IPS-15b (cell line): Measurements from ENCODE around the gene FUZ.

Source experiments
- H3K27me3 ChIP-seq: one replicate; pipeline ENCODE4 v1.6.1; 2013; ENCODE audit warnings: low read length; ENCODE audit not compliant: control insufficient read depth, insufficient read depth
- H3K36me3 ChIP-seq: one replicate; pipeline ENCODE4 v1.6.1; 2013; ENCODE audit warnings: low read length; ENCODE audit not compliant: control insufficient read depth, insufficient read depth
- H3K4me1 ChIP-seq: one replicate; pipeline ENCODE4 v1.6.1; 2013; ENCODE audit warnings: mild to moderate bottlenecking, low read length; ENCODE audit not compliant: control insufficient read depth, insufficient read depth
- H3K4me3 ChIP-seq: one replicate; pipeline ENCODE4 v1.5.1; 2013; ENCODE audit warnings: low read depth, low read length
- H3K9ac ChIP-seq: one replicate; pipeline ENCODE4 v1.6.1; 2013; ENCODE audit warnings: low read depth, mild to moderate bottlenecking, low read length
- H3K9me3 ChIP-seq: one replicate; pipeline ENCODE4 v1.6.1; 2013; ENCODE audit warnings: mild to moderate bottlenecking, low read length; ENCODE audit not compliant: control insufficient read depth, insufficient read depth

The FUZ gene

GRCh38 chr19:49837009-49837310 lies 23.9 kb upstream of the FUZ start:
- Histone ChIP-seq H3K9me3 (no peaks in the 10 kb centered on the region), H3K27me3 (no peaks in the 10 kb centered on the region), H3K9ac (no peak overlapping the region), H3K36me3 (peaks cover 49% of the 10 kb centered on the region), H3K4me1 (no peaks in the 10 kb centered on the region), H3K4me3 (no peak overlapping the region)

GRCh38 chr19:49836176-49837008 lies 23.3 kb upstream of the FUZ start:
- H3K9me3 ChIP-seq: no peaks in the 10 kb centered on the region
- H3K4me3 ChIP-seq: no peak overlapping the region
- no peaks in the 10 kb centered on the region for H3K4me1 ChIP-seq
- no peak overlapping the region for H3K9ac ChIP-seq
- peaks cover 52% of the 10 kb centered on the region for H3K36me3 ChIP-seq
- no peaks in the 10 kb centered on the region for H3K27me3 ChIP-seq

DNA sequence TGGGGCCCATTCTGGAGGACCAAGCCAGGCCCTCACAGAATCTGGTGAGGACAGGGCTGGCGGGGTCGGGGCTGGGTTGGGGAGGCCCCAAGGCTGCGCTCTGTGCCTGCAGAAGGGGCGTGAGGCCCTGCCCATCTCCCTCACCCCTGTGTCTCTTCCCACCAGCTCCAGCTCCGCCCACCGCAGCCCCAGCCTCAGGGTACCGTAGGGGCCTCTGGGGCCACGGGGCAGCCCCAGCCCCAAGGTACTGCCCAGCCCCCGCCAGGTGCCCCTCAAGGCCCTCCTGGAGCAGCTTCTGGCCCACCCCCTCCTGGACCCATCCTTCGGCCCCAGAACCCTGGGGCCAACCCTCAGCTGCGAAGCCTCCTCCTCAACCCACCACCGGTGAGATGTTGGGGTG lies 22.5 kb upstream of the FUZ start:
- Histone ChIP-seq H3K4me3 (no peak overlapping the region), H3K36me3 (peaks cover 60% of the 10 kb centered on the region), H3K4me1 (no peaks in the 10 kb centered on the region), H3K9ac (no peak overlapping the region), H3K9me3 (no peaks in the 10 kb centered on the region), H3K27me3 (no peaks in the 10 kb centered on the region)

- Histone ChIP-seq H3K4me3 (no peak overlapping the region), H3K9ac (no peak overlapping the region), H3K9me3 (no peaks in the 10 kb centered on the region), H3K36me3 (peaks cover 64% of the 10 kb centered on the region), H3K27me3 (no peaks in the 10 kb centered on the region), H3K4me1 (no peaks in the 10 kb centered on the region)
Measured at GRCh38 chr19:49833599-49833998, 20.5 kb upstream of the FUZ start.

DNA sequence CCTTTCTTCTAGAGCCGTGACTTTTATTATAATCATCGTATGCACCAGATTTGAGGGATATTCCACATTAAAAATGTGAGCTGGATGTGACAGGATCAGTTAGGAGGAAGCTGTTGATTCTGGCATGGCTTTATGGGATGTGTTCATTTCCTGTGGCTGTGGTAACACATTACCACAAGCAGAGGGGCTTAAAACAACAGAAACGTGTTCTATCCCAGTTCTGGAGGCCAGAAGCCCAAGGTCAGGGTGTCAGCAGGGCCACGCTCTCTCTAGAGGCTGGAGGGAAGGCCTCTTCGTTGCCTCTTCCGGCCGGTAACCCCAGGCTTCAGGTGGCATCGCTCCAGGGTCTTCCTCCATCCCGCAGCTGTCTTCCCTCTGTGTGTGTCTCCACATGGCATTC lies 19.5 kb upstream of the FUZ start:
- Histone ChIP-seq H3K27me3 (no peaks in the 10 kb centered on the region), H3K9ac (no peak overlapping the region), H3K36me3 (peaks cover 58% of the 10 kb centered on the region), H3K4me3 (no peak overlapping the region), H3K9me3 (no peaks in the 10 kb centered on the region), H3K4me1 (no peaks in the 10 kb centered on the region)

DNA sequence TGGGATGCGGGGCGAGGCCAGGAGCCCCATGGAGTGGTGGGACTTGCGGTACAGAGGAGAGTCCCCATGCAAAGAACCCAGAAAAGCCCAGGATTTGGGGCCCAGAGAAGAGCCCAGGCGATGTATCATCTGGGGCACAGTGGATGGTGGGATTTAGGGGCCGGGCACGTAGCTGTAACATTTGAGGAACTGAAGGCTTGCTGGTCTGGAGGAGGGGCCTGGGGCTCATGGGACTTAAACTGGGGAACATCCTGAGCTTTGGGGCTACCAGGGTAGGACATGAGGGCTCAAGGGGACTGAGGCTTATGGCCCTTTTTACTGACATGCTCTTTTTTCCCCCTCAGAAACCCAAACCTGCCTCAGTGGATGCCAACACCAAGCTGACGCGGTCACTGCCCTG lies 18.5 kb upstream of the FUZ start:
- Histone ChIP-seq H3K27me3 (no peaks in the 10 kb centered on the region), H3K36me3 (peaks cover 51% of the 10 kb centered on the region)

GRCh38 chr19:49830766-49831165 lies 17.7 kb upstream of the FUZ start:
- Histone ChIP-seq H3K36me3 (peaks cover 48% of the 10 kb centered on the region), H3K27me3 (no peaks in the 10 kb centered on the region), H3K4me1 (no peaks in the 10 kb centered on the region), H3K9ac (no peak overlapping the region), H3K9me3 (no peaks in the 10 kb centered on the region), H3K4me3 (no peak overlapping the region)

More for the DNA sequence above, 18.5 kb upstream of the FUZ start:
- Histone ChIP-seq H3K4me3 (no peak overlapping the region), H3K9ac (no peak overlapping the region), H3K4me1 (no peaks in the 10 kb centered on the region), H3K9me3 (no peaks in the 10 kb centered on the region)

DNA sequence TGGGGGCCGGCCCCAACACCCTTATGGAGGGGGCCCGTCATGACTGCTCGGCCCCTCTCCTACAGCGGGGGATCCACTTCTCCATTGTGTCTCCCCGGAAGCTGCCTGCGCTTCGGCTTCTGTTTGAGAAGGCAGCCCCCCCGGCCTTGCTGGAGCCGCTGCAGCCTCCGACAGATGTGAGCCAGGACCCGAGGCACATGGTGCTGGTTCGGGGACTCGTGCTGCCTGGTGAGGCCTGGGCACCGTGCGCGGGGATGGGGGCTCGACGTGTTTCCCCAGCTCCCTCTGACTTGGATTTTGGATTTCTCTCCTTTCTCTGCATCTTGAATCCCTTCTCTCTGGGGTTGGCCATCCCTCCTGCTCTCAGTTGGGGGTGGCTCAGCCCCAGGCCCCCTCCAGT lies 16.6 kb upstream of the FUZ start:
- no peak overlapping the region for H3K4me3 ChIP-seq
- no peaks in the 10 kb centered on the region for H3K9me3 ChIP-seq
- peaks cover 42% of the 10 kb centered on the region for H3K36me3 ChIP-seq
- H3K27me3 ChIP-seq: no peaks in the 10 kb centered on the region
- H3K9ac ChIP-seq: no peak overlapping the region
- H3K4me1 ChIP-seq: no peaks in the 10 kb centered on the region

- peaks cover 40% of the 10 kb centered on the region for H3K36me3 ChIP-seq
- H3K27me3 ChIP-seq: no peaks in the 10 kb centered on the region
- no peak overlapping the region for H3K4me3 ChIP-seq
- no peak overlapping the region for H3K9ac ChIP-seq
- H3K9me3 ChIP-seq: no peaks in the 10 kb centered on the region
- no peaks in the 10 kb centered on the region for H3K4me1 ChIP-seq
Measured at GRCh38 chr19:49829200-49829599, 16.1 kb upstream of the FUZ start.

GRCh38 chr19:49827034-49827433 lies 13.9 kb upstream of the FUZ start:
- Histone ChIP-seq H3K36me3 (peaks cover 35% of the 10 kb centered on the region), H3K4me3 (no peak overlapping the region), H3K9ac (no peak overlapping the region), H3K27me3 (no peaks in the 10 kb centered on the region), H3K4me1 (no peaks in the 10 kb centered on the region), H3K9me3 (no peaks in the 10 kb centered on the region)

GRCh38 chr19:49824662-49825061 lies 11.6 kb upstream of the FUZ start:
- no peaks in the 10 kb centered on the region for H3K27me3 ChIP-seq
- H3K36me3 ChIP-seq: peaks cover 22% of the 10 kb centered on the region
- H3K4me3 ChIP-seq: no peak overlapping the region
- H3K9ac ChIP-seq: no peak overlapping the region
- H3K9me3 ChIP-seq: no peaks in the 10 kb centered on the region
- no peaks in the 10 kb centered on the region for H3K4me1 ChIP-seq

- no peaks in the 10 kb centered on the region for H3K4me1 ChIP-seq
- no peak overlapping the region for H3K4me3 ChIP-seq
- no peak overlapping the region for H3K9ac ChIP-seq
- H3K9me3 ChIP-seq: no peaks in the 10 kb centered on the region
- H3K36me3 ChIP-seq: peaks cover 18% of the 10 kb centered on the region
- H3K27me3 ChIP-seq: no peaks in the 10 kb centered on the region
Measured at GRCh38 chr19:49823472-49823871, 10.4 kb upstream of the FUZ start.
